ENCODE results near the gene RBPMS2.

The RBPMS2 gene

DNA sequence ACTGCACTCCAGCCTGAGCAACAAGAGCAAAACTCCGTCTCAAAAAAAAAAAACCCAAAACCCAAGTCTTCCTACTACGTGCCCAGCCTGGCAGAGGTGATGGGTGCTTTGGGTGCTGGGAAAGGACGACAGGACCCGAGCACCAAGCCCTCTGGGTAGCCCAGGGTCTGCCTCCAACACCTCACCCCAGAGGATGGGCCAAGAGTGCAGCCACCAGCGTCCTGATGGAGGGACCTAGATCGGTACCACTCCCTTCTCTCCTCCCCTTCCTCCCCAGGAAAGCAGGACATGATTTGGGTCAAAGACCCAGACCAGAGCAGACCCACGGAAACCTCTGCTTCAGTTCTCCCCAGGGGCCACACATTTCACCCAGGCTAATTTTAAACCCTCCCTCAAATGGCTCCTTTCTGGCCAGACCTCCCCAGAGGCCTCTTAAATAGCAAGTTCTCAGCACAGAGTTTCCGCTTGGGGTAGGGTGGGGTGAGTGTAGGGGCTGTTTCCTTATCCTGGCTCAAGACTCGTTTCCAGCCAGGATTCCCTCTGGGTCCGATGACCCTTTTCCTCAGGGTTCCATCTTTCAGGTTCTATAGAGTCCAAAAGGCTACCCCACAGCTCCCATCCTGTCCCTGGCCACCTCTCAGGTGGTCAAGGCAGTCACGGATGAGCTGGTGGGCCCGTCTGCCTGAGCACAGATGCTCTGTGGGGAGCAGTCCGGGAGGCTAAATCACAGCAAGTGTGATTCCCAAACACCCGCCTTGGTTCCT, 20.5 kb downstream of the RBPMS2 start:
- no peak for TF ChIP-seq CTCF (conservative IDR thresholded peaks at IDR 0.05; ENCODE audit: low read depth, low read length)
- no peak overlapping the region for H3K4me3 ChIP-seq (ENCODE audit: low read length)
- no peak for DNase-seq (ENCODE audit: low read depth)

GRCh38 chr15:64753480-64754185, 21.8 kb downstream of the RBPMS2 start:
- no peak for DNase-seq (ENCODE audit: low read depth)
- no peak overlapping the region for H3K4me3 ChIP-seq (ENCODE audit: low read length)
- no peak for TF ChIP-seq CTCF (conservative IDR thresholded peaks at IDR 0.05; ENCODE audit: low read depth, low read length)

- no peak for DNase-seq (ENCODE audit: low read depth)
- no peak for TF ChIP-seq CTCF (conservative IDR thresholded peaks at IDR 0.05; ENCODE audit: low read depth, low read length)
- no peak overlapping the region for H3K4me3 ChIP-seq (ENCODE audit: low read length)
Measured at GRCh38 chr15:64751464-64751863, 23.9 kb downstream of the RBPMS2 start.

GRCh38 chr15:64749999-64750657, 25.3 kb downstream of the RBPMS2 start:
- H3K4me3 ChIP-seq (ENCODE audit: low read length) = no peak overlapping the region
- no peak for TF ChIP-seq CTCF (conservative IDR thresholded peaks at IDR 0.05; ENCODE audit: low read depth, low read length)
- DNase-seq (ENCODE audit: low read depth) = peak; percentile 29

DNA sequence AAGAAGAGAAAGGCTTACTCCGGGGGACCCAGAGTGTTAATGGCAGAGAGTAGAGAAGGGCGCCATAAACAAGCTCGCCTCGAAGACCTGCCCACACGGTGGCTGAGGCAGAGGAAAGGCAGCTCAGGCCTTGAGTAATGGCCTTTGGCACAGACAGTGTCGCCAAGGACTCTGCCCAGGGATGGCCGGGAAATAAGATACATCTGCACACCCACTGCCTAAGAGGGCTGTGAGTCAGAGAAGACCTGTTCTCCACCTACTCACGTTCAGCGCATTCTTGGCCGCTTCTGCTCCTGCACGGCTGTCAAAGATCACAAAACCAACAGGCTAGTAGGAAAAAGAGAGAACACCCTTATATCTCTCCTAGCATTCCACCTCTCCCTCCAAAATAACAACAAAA, 26.2 kb downstream of the RBPMS2 start:
- no peak for DNase-seq (ENCODE audit: low read depth)
- TF ChIP-seq CTCF (conservative IDR thresholded peaks at IDR 0.05; ENCODE audit: low read depth, low read length) = no peak
- H3K4me3 ChIP-seq (ENCODE audit: low read length) = no peak overlapping the region

- no peak for TF ChIP-seq CTCF (conservative IDR thresholded peaks at IDR 0.05; ENCODE audit: low read depth, low read length)
Measured at GRCh38 chr15:64748251-64748650, 27.1 kb downstream of the RBPMS2 start.

More at GRCh38 chr15:64748251-64748650, 27.1 kb downstream of the RBPMS2 start:
- no peak for DNase-seq (ENCODE audit: low read depth)
- no peak overlapping the region for H3K4me3 ChIP-seq (ENCODE audit: low read length)
